ENCODE results near the gene BTRC.

Gene BTRC

GRCh38 chr10:101513733-101514132, 159.8 kb downstream of the BTRC start:
- DNase-seq (ENCODE audit: extremely low read depth in 1 of 2, low read depth in 1 of 2): no peak

- no peak for DNase-seq (ENCODE audit: extremely low read depth in 1 of 2, low read depth in 1 of 2)
These were observed 171.9 kb downstream of the BTRC start for GRCh38 chr10:101525848-101526247.

GRCh38 chr10:101529207-101529606, 175.2 kb downstream of the BTRC start:
- no peak for DNase-seq (ENCODE audit: extremely low read depth in 1 of 2, low read depth in 1 of 2)

GRCh38 chr10:101529725-101530553, 176.0 kb downstream of the BTRC start:
- no peak for DNase-seq (ENCODE audit: extremely low read depth in 1 of 2, low read depth in 1 of 2)

GRCh38 chr10:101535949-101536348, 182.0 kb downstream of the BTRC start:
- no peak for DNase-seq (ENCODE audit: extremely low read depth in 1 of 2, low read depth in 1 of 2)

GRCh38 chr10:101536800-101537199, 182.8 kb downstream of the BTRC start:
- DNase-seq (ENCODE audit: extremely low read depth in 1 of 2, low read depth in 1 of 2): no peak

GRCh38 chr10:101538446-101538845, 184.5 kb downstream of the BTRC start:
- DNase-seq (ENCODE audit: extremely low read depth in 1 of 2, low read depth in 1 of 2): no peak

- no peak for DNase-seq (ENCODE audit: extremely low read depth in 1 of 2, low read depth in 1 of 2)
These were observed 191.9 kb downstream of the BTRC start for GRCh38 chr10:101545898-101546297.

GRCh38 chr10:101550965-101551364, 197.0 kb downstream of the BTRC start:
- no peak for DNase-seq (ENCODE audit: extremely low read depth in 1 of 2, low read depth in 1 of 2)

- no peak for DNase-seq (ENCODE audit: extremely low read depth in 1 of 2, low read depth in 1 of 2)
These were observed 198.5 kb downstream of the BTRC start for GRCh38 chr10:101552442-101552841.

- no peak for DNase-seq (ENCODE audit: extremely low read depth in 1 of 2, low read depth in 1 of 2)
These were observed 203.6 kb downstream of the BTRC start for GRCh38 chr10:101557541-101557940.

- DNase-seq (ENCODE audit: extremely low read depth in 1 of 2, low read depth in 1 of 2): no peak
These were observed 204.2 kb downstream of the BTRC start for GRCh38 chr10:101558204-101558603.

- DNase-seq (ENCODE audit: extremely low read depth in 1 of 2, low read depth in 1 of 2): no peak
These were observed 205.0 kb downstream of the BTRC start for GRCh38 chr10:101558671-101559595.

- no peak for DNase-seq (ENCODE audit: extremely low read depth in 1 of 2, low read depth in 1 of 2)
These were observed 205.8 kb downstream of the BTRC start for GRCh38 chr10:101559596-101560297.

- DNase-seq (ENCODE audit: extremely low read depth in 1 of 2, low read depth in 1 of 2): no peak
These were observed 206.5 kb downstream of the BTRC start for GRCh38 chr10:101560298-101561067.

GRCh38 chr10:101561068-101561915, 207.3 kb downstream of the BTRC start:
- no peak for DNase-seq (ENCODE audit: extremely low read depth in 1 of 2, low read depth in 1 of 2)

- DNase-seq (ENCODE audit: extremely low read depth in 1 of 2, low read depth in 1 of 2): no peak
These were observed 208.3 kb downstream of the BTRC start for GRCh38 chr10:101562231-101562630.

- no peak for DNase-seq (ENCODE audit: extremely low read depth in 1 of 2, low read depth in 1 of 2)
These were observed 209.0 kb downstream of the BTRC start for GRCh38 chr10:101563007-101563406.

GRCh38 chr10:101563497-101564040, 209.6 kb downstream of the BTRC start:
- DNase-seq (ENCODE audit: extremely low read depth in 1 of 2, low read depth in 1 of 2): no peak
